CD4-positive, alpha-beta T cell treated with Interleukin-10 for 1 hour (primary cell): ENCODE results near the gene PCYT2.

Source experiments
- DNase-seq: peaks from one replicate; pipeline ENCODE4 v3.0.0-alpha.2; 2020

PCYT2 gene

DNA sequence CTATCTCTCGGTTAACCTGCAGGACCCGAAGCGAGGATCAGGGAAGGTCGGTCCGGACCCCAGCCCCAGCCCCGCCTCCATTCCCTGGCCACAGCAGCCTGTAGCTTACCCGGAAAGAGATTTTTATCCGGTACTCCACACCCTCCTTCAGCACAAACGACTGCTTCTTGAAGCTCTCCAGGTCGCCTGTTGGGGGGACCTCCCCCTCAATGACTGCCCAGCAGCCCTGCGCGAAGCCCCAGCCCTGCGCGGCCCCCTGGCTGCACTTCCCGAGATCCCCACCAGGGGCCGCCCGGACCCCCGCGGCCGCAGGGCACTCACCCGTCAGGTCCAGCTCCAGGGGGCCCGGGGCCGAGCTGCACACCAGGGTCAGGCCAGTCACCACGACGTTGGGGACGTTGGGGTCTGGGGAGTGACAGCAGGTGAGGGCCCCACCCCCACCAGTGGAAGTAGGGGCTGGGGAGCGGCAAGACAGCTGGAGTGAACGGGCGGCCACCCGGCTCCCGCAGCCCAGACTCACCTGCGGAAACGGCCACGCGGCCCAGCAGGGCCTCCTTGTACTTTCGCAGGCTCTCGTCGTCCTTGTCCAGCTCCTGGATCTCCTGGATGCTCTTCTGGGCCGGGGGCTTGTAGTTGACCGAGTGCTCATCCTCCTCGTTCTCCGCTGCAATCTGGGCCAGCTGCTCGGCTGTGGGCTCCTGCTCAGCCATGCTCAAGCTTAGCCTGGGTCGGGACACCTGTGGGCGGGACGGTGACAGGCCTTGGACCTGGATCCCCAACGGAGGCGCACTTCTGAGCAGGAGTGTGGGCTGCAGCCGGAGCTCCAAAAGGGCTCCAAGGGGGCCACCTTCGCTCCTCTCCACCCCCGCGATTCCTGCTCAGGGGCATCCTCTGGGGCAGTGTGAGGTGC, 41.7 kb downstream of the PCYT2 start:
- peak; percentile 40 for DNase-seq

DNA sequence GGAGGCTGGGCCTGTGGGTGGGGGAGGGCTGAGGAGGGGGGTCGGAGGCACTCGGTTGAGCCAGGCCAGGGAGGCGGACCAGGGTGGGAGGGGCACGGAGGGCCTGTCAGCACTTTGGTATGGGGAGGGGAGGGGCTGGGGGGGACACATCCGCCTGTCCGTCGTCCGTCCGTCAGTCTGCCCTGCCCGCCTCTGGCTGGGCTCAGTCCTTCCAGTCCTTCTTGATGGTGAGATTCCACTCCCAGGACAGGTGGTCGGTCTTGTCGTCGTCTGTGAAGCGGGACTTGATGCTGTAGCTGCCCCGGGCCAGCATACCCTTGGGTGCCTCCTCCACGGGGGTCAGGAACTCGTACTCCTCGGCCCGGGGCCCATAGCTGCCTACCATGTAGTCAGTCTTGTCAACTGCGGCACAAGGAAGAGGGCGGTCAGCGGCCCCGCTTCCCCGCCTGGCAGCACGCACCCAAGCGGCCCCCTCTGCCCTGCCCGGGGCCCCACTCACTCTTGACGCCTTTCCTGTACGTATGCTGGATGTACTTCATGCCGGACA, 42.5 kb downstream of the PCYT2 start:
- no peak for DNase-seq

DNA sequence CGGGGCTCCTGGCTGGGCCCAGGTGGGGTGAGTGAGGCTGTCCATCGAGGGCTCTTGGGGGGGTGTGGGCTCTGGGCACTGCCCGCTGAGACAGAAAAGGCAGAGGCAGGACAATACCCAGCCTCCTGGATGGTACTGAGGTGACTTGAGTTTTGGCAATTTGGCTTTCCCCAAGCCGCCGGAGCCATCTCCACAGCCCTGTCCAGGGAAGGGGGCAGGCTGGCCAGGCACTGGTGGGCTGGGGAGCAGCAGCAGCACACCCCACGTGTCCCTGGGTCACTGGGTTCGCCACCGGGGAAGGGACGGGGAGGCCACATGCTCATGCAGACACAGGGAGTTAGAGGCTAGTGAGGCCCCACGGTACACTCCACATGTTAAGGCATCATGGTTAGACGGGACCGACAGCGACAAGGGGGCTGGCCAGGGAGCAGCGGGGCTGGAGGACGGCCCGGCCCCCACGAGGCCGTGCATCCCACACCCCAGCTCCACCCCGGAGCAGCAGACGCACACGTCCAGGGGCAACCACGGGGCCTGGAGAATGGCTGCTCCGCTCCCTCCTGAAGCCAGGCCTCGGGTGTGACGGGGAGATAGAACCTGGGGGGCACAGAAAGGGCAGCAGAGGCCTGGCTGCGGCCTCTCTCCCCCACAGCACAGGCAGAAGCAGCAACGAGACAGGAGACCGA, 43.1 kb downstream of the PCYT2 start:
- DNase-seq = no peak

DNA sequence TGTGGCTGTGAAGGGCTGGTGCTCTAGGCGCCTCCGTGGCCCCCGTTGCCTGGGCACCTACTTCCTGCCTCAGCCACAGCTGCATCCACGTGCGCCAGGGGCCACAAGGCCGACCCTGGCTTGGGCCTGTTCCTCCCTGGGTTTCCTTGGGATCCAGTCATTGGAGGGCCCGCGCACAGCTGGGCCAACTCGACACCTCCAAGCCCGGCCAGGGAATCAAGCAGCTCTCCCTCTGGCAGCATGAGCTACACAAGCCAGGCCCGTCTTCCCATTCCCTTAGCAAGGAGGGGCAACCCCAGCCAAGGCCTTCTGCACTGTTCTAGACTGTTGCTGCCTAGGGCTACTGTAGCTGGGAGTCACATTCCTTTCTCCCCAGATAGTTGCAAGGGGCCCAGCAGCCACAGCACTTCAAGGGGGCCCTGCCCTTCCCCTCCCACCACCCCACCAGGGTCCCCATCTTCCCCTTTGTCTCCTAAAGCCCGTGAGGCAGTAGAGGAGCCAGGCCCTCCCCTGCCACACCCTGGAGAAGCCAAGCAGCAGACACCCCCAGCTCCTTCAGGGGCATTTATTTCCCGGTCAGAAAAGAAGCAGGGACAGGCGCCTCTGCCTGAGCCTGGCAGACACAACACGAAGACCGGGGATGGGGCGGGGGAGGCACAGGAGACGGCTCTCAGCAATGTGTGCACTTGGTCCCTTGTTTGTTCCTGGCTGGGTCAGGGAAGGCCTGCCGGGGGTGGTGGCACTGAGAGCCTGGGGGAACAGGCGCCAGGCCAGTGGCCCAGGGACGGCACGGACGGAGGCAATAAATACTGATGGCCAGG, 43.8 kb downstream of the PCYT2 start:
- DNase-seq = no peak

DNA sequence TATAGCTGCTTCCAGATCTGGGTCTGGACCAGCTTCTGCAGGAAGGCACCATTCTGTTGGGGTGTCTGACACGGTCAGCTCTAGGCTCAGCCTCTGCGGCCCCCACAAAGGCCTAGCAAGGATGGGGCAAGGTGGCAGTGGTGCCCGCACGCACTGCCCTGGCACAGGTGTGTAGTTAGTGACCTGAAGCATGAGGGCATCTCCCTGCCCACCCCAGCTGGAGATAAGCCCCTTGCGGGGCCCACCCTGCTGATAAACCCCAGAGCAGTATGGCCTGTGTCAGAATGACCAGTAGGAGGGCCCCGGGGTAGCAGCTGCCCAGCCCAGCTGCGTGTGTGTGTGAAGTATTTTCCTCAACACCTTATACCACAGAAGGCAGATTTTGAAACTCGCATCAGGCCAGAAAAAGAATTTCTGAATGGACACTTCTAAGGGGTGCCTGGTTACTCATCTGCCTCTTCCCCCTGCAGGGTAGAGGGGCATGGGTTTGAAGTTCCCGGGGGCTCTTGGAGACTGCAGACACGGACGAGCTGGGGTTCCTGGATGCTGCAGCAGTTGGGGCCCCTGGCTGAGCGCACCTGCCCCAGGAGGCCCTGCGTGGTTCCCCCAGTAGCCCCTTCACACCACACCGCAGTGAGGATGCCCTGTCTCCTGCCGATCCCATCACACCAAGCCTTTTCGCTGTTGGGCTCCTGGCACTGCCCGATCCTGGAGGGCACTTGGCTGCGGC, 44.6 kb downstream of the PCYT2 start:
- peak; percentile 37 for DNase-seq

DNA sequence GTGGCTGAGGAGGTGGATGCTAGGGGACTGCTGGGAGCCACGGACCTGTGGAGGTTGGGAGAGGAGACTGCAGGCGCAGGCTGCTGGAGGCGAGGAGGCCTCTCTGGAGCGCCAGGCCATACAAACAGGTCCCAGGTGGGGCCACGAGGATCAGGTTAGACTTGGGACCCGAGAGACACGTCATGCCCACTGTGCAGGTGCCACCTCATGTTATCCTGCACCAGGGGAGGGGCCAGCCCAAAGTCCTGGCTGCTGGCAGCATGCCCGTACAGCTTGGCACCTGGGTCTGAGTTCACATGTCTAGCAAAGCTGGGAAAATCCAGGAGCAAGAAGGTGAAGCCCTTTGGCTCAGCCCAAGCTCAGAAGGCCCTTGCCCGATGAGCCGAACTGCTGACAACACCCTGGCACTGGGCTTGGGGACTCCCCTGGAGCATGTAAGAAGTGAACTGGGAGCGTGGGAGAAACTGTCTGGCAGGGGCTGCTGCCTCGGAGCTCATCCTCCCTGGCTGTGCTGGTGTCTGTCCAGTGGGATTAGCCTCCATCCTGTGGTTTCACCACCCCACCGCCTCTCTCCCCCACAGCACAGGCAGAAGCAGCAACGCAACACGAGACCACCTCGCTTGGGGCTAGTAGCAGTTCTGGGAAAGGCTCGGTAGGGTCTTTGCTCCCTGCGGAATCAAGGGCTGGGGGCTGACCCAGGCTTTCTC, 45.3 kb downstream of the PCYT2 start:
- peak; percentile 21 for DNase-seq

DNA sequence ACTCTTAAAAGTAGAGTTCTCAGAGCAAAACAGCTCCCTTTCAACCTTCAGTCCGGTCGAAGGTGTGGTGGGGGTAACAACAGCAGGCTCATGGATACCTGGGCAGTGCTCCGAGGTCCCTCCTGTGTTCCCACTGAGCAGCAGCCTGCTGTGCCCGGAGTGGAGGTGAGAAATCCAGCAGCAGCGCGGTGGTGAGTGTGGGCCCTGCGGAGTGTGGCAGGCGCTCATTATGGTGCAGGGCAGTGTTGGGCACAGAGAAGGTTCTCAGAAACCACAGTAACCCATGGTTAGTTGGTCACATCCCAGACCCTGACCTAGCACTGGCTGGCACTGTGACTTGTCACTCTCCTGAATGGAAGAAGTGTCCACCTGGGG, 45.9 kb downstream of the PCYT2 start:
- DNase-seq = no peak

DNA sequence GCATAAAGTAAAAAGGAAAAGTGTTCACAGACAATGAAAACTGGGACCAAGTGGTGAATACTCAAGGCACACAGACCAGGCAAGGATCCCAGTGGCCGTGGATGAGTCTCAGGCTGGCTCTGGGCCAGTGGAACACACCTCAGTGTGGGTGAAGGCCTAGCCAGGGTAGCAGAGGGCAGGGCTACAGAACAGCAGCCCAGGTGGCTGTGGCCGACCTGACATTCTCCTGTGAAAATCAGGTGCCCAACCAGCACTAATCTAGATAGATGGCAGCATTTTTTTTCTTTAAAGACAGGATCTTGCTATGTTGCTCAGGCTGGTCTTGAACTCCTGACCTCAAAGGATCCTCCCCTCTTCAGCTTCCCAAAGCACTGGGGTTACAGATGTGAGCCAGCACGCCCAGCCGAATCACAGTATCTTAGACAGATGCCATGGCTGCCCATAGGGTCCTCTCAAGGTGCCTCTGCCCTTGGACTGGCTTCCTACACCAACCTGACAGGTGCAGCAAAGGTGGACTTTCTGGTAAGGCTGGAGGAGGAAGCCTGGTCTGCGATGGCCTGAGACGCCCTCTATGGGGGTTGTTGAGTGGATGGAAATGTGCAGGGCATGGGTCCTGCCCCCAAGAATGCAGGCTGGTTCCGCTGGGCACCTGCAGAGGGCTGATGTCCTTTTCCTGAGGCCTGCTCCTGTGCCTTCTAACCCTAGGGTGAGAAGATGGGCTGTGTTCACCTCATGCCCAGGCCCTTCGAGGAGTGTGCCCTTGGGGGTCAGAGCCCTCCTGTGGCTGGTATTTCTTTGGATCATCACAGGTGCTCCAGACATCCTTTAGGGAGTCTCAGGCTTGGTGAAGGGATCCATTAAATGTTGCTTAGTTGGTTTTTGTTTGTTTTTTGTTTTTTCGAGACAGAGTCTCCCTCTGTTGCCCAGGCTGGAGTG, 47.1 kb downstream of the PCYT2 start:
- DNase-seq = no peak

DNA sequence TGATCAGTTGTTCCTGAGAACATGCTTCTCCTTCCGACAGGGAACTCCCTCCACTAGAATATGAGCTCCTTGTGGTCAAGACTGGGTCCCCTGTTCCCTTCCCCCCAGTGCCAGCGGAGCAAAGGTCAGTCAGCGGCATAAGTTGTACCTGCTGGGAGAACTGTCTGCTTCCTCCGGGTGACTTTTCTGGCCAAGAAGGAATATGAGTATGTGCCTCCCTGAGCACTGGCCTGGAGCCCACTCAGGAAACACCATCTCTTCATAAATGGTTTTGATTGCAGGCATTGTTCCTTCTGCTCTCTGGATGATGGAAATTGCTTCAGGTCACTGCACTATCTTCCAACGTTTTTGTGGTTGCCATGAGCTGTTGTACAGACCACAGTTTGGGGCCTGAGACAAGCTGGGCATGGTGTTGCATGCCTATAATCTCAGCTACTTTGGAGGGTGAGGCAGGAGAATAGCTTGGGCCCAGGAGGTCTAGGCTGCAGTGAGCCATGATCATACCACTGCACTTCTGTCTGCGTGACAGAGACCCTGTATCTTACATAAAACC, 48.0 kb downstream of the PCYT2 start:
- no peak for DNase-seq

DNA sequence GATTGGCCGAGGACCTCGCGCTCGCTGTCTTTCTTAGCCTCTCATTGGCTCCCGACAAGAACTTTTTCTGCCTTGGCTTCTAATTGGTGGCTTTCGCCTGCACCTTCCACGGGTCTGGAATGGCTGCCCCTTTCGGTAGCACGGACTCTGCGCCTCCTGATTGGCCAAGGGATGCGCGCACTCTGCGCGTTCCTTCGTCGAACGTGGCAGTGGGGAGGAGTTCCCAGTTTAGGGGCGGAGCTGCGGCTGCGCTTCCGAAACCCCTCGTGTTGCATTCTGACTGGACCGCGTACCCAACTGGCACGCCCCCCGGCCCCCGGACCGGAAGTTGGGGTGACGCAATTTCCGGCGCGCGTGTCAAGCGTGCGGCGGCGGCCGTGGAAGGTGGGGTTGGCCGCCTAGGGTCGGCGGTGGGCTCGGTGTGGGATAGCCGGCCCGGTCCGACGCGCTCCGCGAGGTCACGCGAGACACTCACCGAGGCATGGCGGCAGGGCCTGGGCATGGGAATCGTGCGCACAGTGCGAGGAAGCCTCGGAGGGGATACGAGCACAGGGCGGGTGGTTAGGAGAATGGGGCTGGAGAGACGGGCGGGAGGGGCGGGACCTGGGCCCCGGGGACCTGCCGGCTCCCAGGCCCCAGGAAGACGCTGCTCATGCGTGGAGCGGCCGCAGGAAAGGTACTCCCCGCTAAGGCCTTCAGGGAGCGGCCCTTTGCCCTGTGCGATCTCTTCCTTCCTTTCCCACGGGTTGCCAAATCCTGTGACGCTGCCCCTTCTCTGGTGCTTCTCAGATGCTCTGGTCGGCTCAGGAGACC, 50.2 kb downstream of the PCYT2 start:
- DNase-seq = peak; percentile 100

DNA sequence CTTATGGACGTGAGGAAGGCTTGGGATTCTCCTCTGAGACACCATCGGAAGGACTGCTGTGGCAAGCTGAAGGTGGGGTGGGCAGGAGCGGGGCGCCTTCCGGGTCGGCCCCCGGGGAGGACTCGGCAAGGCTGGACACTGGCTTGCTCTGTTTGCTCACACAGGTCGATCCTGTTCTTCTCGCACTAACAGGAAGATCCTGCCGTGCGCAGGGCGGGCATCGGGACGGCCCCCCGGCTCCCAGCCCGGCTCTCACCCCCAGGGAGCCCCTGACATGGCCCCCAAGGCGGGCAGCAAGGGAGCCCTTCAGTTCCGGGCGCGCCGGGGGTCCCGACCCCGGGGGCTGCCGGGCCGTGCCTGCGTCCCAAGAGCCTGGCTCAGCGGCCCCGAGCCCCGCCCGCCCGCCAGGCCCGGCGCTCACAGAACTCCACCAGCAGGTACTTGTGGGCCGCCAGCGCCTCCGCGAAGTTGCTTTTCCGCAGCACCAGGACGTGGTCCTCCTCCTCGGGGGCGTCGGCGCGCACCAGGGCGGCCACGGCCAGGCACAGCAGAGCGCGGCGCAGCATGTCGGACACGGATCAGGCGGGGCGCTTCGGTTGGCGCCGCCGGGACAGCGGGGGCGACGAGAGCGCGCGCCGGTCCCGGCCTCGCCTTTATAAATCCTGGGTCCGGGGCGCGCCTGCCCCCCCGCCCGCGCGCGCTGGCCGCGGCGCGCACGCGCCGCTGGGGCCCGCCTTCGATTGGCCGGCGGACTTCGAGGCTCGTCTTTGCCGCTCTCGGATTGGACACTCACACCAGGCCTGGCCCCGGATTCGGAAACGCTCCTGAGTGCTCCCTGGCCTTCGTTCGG, 51.1 kb downstream of the PCYT2 start, which contains the start of gene P4HB:
Gene P4HB, minus strand, starts transcription at position 630 of the 850 bp plus-strand sequence. Its CDS starts 64 bp downstream, at position 566.
- DNase-seq = no peak

DNA sequence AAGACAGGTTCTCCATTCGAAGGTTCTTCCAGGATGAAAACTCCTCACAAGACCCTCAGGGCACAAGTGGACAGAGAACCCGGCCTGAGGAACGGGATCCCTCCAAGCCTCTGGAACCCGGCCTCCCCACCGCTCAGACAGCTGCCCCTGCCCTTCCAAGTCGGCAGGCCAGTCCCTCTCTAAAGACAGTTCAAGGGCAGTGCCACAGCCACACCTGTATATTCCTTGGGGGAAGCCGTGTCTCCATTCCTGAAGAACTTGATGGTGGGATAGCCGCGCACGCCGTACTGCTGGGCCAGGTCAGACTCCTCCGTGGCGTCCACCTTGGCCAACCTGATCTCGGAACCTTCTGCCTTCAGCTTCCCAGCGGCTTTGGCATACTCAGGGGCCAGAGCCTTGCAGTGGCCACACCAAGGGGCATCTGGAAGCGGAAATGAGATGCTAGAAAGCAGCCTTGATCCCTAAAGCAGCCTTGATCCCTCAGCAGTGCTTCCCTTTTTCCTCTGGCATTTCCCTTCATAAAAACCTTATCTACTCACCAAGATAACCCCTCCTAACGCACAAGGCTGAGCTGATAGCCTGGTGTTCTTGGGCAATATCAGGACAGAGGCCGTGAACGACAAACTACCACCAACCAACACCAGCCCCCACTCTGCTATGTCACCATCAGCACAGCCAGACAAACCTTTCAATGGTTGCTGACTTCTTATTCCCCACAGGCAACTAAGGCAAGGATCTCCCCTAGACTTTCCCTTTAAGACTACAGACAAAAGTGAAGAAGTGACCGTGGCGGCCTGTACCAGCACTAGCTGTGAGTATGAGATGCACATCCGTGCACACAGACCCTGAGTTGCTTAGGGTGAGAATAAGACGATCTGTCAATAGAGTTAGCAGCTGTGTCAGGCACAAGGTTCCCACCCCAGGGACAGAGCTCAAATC, 52.0 kb downstream of the PCYT2 start:
- no peak for DNase-seq

DNA sequence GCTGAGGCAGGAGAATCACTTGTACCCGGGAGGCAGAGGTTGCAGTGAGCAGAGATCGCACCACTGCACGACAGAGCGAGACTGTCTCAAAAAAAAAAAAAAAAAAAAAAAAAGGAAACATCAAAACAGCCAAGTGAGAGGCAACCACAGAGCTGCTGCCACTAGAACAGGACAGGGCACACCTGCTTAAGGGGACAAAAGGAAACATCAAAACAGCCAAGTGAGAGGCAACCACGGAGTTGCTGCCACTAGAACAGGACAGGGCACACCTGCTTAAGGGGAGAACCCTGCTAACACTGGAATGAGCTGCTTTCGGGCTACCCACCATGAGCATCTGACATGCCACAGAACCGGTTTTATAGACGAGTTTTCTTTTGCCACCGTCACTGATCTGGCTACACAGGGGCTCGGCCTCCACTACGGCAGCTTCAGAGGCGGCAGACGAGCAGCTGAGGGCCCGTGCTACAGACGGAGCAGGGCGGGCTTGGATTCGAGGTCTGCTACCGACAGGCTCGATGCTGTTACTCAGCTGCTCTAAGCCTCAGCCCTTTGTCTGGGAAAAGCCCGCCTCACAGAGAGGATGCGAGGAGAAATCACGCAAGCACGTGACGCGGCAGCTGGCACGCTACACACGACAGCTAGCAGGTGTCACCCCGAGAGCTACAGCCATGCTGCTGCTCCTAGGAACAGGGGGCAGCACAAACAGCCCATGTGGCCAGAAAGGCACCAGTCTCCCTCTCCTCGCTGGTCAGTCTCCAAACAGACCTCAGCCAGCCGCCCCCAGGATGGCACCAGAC, 52.8 kb downstream of the PCYT2 start:
- no peak for DNase-seq

DNA sequence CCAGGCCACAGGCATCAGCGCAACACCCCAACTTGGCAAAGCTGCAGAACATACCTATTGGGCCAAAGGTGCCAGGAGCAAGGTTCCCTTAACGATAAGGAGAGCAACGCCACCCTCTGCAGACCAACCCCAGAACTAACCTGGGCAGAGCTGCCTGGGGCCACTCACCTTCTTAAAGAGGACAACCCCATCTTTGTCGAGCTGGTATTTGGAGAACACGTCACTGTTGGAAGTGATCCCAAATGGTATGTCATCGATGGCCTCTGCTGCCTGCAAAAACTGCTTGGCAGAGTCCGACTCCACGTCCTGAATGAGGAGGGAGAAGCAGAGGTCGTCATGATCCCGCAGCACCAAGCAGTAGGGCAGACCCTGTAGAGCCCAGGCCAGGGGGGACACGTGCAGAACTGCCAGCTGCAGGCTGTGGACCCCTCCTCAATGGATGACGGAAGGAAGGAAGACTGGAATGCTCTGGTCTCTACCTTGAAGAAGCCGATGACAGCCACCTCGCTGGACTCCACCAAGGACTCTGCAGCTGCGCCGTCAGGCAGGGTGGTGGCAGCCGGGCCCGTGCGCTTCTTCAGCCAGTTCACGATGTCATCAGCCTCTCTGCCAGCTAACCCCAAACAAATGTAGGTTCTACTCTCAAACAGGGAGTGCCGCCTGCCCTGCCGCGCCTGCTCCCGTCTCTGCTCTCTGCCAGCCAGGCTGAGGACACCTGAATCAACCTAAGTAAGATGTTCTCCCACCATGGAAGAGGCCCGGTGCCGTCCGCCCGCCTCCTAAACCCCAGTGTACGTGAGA, 56.0 kb downstream of the PCYT2 start:
- DNase-seq = no peak

DNA sequence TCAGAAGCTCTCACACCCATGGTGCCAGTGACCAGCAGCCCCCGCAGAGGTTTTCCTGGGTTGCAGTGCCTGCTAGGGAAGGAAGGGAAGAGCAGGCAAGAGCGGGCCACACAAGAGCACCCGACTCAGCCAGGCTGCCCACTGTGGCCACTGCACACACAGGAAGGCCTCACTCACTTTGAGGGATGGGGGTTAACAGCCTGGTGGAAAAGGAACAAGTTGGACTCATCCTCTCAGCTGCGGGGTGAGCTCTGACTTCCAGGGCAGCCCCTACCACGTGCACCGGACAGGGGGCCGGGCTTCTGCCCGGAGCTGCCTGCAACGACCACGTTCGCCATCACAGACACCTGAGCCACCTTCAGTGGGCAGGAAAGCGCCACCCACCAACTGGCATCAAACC, 59.0 kb downstream of the PCYT2 start:
- DNase-seq = no peak
